Esophagus mucosa (tissue), 1 donor: ENCODE measurements around the gene NPHP1. TPM values are rescaled to one million over a fixed set of nuclear protein-coding genes. Genes with fewer than 3 reads are reported as not detected.
"Not testable (repeated sequence)": the region's sequence is repeated elsewhere in the genome, so short reads cannot be mapped to it uniquely, and the experiment has no call there.

Experiments used
- ATAC-seq: fragments of 200-7000 bp; cut with Tn5 transposase; one replicate; pipeline ENCODE4 v1.9.1; 2020
- total RNA-seq: library from RNA; stranded (reverse); gene quantifications from one replicate; pipeline ENCODE4 v1.2.4, GENCODE V29; 2023
- donor health status: DM: yes; HTN: yes; CAD: no.

Gene NPHP1
- total RNA-seq, 1 donor from 2014 or later, result 0.84 TPM

DNA sequence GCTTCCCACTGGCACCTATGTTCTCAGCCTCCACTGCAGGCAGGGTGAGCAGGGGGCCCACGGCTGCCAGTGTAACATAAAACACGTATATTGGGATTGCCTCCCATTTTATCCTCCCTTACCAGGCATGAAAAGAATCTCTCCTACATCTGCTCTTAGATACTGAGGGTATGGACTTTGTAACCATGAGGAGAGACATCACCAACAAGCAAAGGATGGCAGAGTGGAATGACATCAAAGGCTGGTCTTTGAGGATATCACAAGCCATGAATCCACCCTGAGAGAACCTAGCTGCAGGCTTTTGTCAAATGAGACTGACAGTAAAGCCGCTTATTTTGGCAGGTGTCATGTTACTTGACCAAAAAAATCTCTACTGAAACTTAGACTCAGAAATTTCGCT is 7.4 kb downstream of the NPHP1 start:
- ATAC-seq, result no peak

DNA sequence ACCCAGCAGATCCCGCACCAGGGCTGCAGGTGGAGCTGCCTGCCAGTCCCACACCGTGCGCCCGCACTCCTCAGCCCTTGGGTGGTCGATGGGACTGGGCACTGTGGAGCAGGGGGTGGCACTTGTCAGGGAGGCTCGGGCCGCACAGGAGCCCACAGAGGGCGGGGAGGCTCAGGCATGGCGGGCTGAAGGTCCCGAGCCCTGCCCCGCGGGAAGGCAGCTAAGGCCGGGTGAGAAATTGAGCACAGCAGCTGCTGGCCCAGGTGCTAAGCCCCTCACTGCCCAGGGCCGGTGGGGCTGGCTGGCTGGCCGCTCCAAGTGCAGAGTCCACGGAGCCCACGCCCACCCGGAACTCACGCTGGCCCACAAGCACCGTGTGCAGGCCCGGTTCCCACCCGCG is 14.6 kb downstream of the NPHP1 start:
- not testable (repeated sequence) for ATAC-seq

DNA sequence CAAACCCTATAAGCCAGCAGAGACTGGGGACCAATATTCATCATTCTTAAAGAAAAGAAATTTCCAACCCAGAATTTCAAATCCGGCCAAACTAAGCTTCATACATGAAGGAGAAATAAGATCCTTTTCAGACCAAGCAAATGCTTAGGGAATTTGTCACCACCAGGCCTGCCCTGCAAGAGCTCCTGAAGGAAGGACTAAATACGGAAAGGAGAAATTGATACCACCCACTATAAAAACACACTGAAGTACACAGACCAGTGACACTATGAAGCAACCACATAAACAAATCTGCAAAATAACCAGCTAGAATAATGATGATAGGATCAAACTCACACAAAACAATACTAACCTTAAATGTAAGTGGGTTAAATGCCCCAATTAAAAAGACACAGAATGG is 22.4 kb downstream of the NPHP1 start:
- no peak for ATAC-seq

DNA sequence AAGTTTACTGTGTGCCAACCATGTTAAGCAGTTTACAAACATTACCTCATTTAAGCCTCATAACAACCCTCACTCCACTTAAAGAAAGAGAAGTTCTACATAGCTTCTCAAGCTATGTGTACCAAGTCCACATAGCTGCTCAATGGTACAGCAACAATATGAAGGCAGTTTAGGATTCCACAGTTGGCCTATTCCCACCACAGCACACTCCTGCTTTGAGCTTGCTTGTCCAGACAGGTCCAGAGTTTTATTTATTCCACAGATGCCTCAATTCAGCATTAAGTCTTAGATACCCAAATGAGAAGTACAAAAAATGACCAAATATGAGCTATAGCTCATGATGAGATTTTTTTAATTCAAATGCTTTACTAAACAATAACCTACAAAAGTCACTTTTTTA is 24.8 kb downstream of the NPHP1 start:
- peak; percentile 31 for ATAC-seq

GRCh38 chr2:110173523-110173922 is 31.3 kb downstream of the NPHP1 start:
- ATAC-seq, result peak; percentile 98

DNA sequence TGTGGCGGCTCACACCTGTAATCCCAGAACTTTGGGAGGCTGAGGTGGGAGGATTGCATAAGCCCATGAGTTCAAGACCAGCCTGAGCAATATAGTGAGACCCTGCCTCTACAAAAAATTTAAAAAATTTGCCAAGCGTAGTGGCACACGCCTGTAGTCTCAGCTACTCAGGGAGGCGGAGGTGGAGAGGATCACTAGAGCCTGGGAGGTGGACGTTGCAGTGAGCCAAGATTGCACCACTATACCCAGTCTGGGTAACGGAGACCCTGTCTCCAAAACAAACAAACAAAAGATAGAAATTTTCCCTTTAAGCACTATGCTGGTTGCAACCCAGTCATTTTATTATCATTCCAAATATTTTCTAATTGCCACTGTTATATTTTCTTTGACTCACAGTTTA is 32.3 kb downstream of the NPHP1 start:
- ATAC-seq, result no peak

- ATAC-seq, result no peak
These were observed 34.7 kb downstream of the NPHP1 start for GRCh38 chr2:110170102-110170501.

DNA sequence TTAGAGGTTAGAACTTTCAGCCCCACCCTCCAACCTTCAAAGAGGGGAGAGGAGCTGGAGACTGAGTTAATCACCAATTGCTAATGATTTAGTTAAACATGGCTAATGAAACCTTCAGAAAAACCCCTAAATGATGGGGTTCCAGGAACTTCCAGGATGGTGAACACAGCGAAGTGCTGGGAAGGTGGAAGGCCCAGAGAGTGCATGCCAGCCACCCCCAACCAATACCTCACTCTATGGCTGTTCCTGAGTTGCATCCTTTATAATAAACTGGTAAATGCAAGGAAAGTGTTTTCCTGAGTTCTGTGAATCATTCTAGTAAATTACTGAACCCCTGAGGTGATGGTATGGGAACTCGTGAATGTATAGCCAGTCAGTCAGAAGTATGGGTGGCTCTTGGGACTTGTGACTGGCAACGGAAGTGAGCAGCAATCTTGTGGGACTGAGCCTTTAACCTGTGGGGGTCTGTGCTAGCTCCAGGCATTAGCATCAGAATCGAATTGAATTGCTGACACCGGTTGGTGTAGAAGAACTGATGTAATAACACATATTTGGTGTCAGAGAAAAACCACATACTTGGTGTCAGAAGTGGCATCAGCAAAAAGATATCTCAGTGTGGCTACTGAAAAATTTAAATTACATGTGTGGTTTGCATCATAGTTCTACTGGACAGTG is 37.4 kb downstream of the NPHP1 start:
- ATAC-seq, result no peak

DNA sequence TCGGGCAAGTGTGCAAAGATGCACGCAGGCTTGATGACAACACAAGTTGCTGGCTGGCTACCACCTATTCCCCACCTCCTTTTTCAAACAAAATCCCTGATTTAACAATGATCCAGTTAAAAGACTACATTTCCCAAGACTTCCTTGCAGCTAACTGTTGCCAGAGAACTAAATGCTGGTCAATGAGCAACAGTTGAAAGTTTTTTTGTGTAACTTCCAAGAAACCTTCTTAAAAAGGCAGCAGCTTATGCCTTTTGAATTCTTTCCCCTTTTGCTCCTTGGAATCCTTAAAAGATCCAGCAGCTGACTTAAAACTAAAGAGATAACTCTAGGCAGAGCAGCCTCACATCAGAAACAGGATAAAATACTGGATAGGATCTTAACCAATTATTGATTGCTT is 38.5 kb downstream of the NPHP1 start:
- ATAC-seq, result no peak

DNA sequence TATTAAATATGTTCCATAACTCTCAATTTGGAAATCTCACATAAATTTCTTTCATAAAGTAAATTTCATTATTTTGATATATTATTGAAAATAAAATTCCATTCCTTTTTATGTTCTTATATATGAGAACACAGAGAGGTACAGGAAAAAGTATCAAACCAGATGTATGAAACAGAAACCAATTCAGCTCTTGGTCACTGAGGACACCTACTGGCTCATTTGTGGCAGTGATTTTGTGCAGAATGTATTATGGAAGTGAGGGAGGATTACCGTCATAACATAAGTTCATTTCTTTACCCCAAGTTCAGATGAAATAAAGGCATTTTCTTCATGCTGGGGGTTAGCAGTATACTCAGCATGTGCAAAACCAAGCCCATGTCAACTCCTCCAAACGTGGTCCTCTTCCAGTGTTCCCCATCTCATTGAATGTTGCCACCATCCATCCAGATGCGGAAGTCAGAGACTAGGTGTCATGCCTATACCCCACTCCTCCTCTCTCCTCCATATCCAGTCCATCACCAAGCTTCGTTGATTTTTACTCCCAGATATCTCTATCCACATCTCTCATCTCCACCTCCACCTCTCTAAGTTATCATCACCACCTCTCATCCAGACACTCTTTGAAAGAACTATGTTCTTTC is 47.5 kb downstream of the NPHP1 start:
- peak; percentile 80 for ATAC-seq

- not testable (repeated sequence) for ATAC-seq
These were observed 50.0 kb downstream of the NPHP1 start for GRCh38 chr2:110154828-110155227.

GRCh38 chr2:110154188-110154587 is 50.6 kb downstream of the NPHP1 start:
- ATAC-seq, result not testable (repeated sequence)

DNA sequence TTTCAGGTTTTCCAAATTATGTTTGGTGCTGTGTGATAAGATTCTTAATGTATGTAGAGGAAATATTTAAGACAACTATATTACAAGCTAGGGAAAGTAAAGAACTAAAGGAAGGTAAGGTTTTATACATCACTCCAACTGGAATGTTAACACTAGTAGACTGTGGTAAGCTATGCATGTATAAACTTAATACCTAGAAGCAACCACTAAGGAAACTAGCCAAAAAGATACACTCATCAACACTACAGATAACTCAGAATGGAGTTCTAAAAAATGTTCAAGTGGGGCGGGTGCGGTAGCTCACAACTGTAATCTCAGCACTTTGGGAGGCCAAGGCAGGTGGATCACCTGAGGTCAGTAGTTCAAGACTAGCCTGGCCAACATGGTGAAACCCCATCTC is 51.4 kb downstream of the NPHP1 start:
- ATAC-seq, result peak; percentile 26

DNA sequence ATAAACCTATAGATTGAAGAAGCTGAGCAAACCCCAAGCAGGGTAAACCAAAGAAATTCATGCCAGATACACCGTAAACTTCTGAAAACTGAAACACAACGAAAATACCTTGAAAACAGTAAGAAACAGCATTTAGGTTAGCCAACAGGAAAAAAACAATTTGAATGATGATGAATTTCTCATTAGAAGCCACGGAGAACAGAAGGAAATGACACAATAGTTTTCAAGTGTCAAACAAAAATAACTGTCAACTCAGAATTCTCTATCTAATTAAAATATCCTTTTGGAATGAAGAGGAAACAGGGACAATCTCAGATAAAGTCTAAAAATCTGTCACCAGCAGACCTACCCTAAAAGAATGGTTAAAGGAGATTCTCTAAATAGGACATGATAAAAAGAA is 51.9 kb downstream of the NPHP1 start:
- no peak for ATAC-seq

DNA sequence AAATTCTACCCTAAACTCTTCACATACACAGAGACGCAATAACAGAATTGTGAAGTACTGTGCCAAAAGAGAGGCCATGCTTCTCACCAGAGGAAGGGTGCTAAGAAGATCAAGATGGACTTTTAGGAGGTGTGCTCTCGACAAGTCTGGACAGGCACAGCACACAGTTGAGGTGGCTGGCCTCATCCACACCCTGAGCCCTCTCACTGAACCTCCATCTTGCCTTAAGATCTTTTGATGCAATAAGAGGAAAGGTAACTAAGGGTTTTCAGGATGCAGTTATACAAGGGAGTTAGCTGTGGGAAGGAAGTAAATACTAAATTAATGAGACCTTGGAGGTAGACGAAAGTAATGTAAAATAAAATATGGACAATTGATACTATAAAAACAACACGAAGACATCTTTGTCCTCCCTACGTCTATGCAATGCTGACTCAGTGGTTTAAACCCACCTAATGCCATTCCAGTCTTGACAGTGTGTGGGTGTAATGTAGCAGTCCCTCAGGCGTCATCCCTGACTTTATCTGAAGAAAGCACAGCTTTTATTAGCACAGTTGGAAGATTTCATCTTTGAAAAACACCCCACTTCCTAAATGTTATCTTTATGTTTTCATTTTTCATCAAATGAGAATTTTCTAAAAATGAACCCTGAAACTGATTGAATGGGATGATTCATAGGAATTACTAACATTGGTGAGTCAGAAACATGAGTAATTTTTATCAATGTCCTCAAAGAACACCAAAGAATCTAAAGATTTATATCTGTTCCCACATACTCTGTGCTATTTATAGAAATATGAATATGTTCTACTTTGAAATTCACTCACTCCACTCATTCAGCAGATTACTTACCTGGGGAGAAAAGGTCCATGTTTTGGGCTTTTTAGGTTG is 55.2 kb downstream of the NPHP1 start:
- ATAC-seq, result peak; percentile 91

GRCh38 chr2:110146945-110147332 is 57.9 kb downstream of the NPHP1 start:
- ATAC-seq, result no peak

DNA sequence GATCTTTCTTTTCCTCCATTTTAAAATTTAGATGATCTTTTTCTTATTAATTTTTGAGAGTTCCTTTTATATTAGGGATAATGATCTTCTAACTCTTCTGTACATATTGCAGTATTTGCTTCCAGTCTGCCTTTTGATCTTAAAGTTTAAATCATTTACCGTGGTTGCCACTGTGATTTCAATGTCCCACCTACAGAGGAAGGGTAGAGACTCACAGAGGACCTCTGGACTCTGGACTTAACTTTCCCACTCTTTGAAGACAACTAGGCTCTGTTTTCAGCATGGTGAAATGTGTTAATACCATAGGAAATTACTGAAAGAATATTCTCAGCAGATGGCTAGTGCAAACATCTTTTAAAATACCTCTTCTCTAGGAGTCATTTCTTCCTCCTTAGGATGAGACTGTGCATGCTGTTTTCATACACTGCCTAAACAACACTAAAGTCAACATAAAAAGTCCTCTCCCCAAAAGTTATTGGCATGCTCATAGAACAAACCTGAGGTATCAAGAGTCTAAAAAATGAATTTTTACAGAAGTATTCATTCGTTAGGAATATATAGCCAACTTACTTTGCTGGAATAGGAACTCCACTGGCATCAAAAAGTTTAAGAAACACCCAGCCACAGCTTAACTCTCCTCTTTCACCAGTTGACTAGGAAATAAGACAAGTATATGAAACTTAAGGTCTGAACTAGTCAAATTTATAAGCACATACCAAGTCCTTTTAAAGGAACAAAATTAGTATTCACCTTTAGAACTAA is 58.4 kb downstream of the NPHP1 start:
- ATAC-seq, result no peak

DNA sequence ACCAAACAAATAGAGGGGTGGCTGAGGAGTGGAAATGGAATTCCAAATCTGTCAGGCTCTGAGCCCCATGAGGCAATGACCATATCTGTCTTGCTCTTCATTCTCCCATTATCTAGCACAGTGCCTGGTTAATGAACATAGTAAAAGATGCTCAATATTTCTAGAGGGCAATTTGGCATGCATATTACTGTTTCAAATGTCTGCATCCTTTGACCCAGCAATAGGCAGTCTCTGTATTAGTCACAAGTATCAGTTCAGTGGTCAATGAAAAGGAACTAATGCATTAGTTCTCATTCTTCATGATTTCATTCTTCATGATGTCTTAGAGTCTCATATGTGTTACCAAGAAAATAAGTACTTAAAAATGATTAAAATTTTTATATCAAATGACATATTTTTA is 60.8 kb downstream of the NPHP1 start:
- ATAC-seq, result no peak

- ATAC-seq, result no peak
These were observed 64.4 kb downstream of the NPHP1 start for GRCh38 chr2:110140401-110140800.

DNA sequence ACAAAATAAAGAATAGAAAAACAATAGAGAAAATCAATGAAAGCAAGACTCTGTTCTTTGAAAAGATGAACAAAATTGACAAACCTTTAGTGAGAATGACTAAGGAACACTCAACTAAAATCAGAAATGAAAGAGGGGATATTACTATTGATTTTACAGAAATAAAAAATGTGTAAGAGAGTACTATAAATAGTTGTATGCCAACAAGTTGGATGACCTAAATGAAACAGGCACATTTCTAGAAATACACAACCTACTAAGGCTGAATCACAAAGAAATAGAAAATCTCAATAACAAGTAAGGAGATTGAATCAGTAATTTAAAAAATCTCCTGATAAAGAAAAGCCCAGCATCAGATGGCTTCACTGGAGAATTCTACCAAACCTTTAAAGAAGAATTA is 70.8 kb downstream of the NPHP1 start:
- ATAC-seq, result no peak

GRCh38 chr2:110131166-110131565 is 73.6 kb downstream of the NPHP1 start:
- ATAC-seq, result no peak

DNA sequence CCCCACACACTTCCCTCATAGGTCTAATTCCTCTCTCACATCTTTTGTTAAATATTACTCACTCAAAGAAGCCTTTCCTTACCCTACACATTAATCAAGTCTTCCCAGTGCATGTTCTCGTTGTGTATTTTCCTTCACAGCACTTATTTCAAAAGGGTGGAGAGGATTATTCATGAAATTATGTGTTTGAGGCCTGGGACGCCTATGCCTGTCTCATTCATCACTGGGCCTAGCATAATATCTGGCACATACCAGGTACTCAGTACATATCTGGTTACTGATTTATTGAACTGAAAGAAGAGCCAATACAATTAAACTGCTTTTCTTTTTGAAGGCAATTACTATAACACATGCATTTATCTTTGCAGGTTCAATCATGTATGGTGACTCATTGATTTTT is 74.1 kb downstream of the NPHP1 start:
- peak; percentile 14 for ATAC-seq

DNA sequence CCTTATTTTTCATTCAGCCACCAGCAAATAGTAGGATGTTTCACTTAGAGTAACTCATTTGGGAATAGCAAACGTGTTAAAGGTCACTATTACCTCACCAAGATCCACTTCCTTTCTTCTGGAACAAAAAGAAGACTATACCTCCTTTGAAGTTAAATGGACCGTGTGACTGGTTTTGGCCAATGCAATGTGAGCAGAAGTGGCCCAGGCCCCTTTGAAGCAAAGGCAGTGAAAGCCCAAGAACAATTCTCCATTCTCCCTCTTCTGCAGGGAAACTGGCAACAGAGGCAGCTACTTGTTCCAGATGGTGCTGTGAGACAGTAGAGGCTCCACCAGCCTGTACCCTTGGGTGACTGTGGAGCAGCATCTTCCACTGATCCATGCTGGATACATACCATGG is 77.9 kb downstream of the NPHP1 start:
- no peak for ATAC-seq
